RWPE1 (cell line): ENCODE results near the gene ERFE.
A peak's percentile ranks its signal among the peaks of the same experiment; 100 is the strongest.

Experiments used
- CTCF ChIA-PET: fragments of 350-600 bp; sonication (Branson Sonifier 250); formaldehyde crosslinking; extraction: SDS; loops from one replicate; lab custom pipeline; 2021; lab: Yijun Ruan, JAX
- POLR2A ChIA-PET: fragments of 400-600 bp; formaldehyde crosslinking; extraction: SDS; loops from one replicate; lab custom pipeline; 2020; ENCODE audit warnings: antibody characterized with exemption; ENCODE audit not compliant: low non-redundant PET; lab: Yijun Ruan, JAX
- DNase-seq: peaks from one replicate; pipeline ENCODE4 v3.0.0; 2012; ENCODE audit warnings: low spot score
- H3K27ac ChIP-seq: fragments of 450-650 bp; 2 replicates; pipeline ENCODE4 v1.5.1; 2017
- TF ChIP-seq, protein P1 (sequence below): fragments of 450-650 bp; conservative IDR thresholded peaks from 2 replicates; pipeline ENCODE4 v1.5.1; 2017; ENCODE audit warnings: low read depth, mild to moderate bottlenecking

ERFE gene

DNA sequence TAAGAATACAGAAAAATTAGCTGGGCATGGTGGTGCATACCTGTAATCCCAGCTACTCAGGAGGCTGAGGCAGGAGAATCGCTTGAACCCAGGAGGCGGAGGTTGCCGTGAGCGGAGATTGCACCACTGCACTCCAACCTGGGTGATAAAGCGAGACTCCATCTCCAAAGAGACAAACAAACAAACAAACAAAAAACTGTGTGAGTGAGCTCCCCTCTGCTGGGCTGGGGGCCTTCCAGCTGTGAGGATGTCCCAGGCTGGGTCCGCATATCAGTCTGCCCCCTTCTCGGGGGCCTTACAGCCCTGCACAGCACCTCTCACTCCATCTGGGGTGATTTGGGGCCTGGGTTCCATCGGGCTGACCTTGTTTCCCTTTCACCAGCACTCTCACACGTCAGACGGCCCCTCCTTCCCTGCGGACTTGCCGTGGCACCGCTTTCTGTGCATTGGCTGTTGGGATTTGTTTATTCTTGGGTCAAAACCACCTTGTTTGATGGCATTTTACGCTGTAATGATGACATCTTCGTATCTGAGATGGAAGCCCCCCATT, 23.1 kb upstream of the ERFE start:
- ChIA-PET CTCF (interaction anchor here (1.6 kb wide), 1 partner anchor 15 kb away, joined by 3 read pairs; no protein-coding TSS in a partner anchor), POLR2A (no interaction called here)

GRCh38 chr2:238136820-238137537, 21.8 kb upstream of the ERFE start:
- H3K27ac ChIP-seq, result peak overlapping the region; percentile 32
- TF ChIP-seq, protein P1, sequence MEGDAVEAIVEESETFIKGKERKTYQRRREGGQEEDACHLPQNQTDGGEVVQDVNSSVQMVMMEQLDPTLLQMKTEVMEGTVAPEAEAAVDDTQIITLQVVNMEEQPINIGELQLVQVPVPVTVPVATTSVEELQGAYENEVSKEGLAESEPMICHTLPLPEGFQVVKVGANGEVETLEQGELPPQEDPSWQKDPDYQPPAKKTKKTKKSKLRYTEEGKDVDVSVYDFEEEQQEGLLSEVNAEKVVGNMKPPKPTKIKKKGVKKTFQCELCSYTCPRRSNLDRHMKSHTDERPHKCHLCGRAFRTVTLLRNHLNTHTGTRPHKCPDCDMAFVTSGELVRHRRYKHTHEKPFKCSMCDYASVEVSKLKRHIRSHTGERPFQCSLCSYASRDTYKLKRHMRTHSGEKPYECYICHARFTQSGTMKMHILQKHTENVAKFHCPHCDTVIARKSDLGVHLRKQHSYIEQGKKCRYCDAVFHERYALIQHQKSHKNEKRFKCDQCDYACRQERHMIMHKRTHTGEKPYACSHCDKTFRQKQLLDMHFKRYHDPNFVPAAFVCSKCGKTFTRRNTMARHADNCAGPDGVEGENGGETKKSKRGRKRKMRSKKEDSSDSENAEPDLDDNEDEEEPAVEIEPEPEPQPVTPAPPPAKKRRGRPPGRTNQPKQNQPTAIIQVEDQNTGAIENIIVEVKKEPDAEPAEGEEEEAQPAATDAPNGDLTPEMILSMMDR, result no peak
- DNase-seq, result no peak
- POLR2A ChIA-PET, result interaction anchor here (0.7 kb wide), 1 partner anchor 9 kb away, joined by 3 read pairs; no protein-coding TSS in a partner anchor
- CTCF ChIA-PET, result no interaction called here

More for the DNA sequence above, 23.1 kb upstream of the ERFE start:
- no peak for DNase-seq
- TF ChIP-seq, protein P1, result no peak
- no peak overlapping the region for H3K27ac ChIP-seq

DNA sequence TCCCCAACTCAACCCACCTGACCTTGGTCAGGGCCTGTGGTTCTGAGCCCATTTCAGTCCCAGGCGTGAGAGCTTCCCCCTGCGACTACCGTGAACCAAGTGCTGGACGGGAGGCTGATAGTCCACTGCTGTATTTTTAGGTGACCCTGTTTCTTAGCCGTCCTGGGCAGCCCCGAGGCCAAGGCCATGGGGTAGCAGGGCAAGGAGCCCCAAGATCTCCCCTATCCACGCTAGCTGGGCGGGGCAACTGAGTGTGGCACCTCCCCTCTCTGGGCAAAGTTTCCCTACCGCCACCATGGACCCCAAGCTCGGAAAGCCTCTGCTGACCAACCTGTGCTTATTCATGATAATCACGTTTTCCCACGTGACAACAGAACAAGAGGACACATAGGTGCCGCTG, 20.9 kb upstream of the ERFE start:
- no peak for DNase-seq
- ChIA-PET CTCF (interaction anchor here (0.6 to 0.8 kb wide), 2 partner anchors 9 to 27 kb away, joined by 3 read pairs; no protein-coding TSS in a partner anchor), POLR2A (interaction anchor here (0.7 kb wide), 1 partner anchor 10 kb away, joined by 3 read pairs; no protein-coding TSS in a partner anchor)
- TF ChIP-seq, protein P1, result no peak
- H3K27ac ChIP-seq, result peak overlapping the region; percentile 27; the same call in 1 of the 2 replicates

- TF ChIP-seq, protein P1, result no peak
- ChIA-PET CTCF (interaction anchor here (0.6 to 1.0 kb wide), 4 partner anchors 8 to 216 kb away, joined by 3 to 6 read pairs (median 3); no protein-coding TSS in a partner anchor), POLR2A (no interaction called here)
- no peak for DNase-seq
- peak within 1 kb of the TSS; percentile 27; the same call in 1 of the 2 replicates for H3K27ac ChIP-seq
Measured at GRCh38 chr2:238138331-238139195, 20.2 kb upstream of the ERFE start, which contains the start of gene KLHL30. TSS of gene KLHL30 (plus strand) at chr2:238138668. CDS start at chr2:238140755, 2,087 bp downstream.

DNA sequence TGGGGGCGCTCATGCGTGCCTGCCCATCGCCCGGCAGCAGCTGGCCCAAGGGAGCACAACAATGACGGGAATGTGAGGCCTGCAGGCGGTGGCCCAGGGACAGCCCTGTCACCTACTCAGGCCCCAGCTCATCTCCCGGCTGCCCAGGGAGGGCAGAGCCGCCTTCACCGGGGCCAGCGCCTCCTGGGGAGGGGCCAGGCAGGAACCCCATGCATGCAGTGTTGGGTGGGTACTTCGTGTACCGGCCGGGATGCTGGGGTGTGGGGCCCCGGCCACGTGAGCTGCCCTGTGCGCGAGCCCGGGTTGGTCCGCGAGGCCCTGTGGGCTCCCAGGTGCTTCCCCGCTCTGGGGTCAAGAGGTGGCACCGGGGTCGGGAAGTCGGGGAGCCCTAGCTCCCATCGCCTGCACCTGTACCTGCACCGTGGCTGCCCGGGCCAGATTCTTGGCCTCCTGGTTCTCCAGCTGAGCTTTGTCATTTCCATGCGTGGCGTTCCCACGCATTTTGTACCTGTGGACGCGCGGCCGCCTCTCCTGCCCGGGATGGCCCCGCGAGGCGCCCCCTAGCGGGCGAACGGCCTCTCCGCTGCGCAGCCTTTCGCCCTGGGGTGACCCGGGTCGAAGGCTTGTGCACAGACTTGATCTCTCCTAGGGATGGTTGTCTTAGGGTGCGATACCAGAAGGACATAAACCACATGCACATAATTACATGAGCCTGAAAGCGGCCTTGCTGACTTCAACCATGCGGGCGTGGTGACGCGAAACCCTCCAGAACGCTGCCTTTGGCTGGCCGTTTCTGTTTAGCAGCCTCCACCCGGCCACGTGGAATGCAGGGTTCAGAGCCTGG, 19.4 kb upstream of the ERFE start:
- POLR2A ChIA-PET, result no interaction called here
- CTCF ChIA-PET, result interaction anchor here (0.6 to 1.0 kb wide), 2 partner anchors 11 to 217 kb away, joined by 3 to 6 read pairs; no protein-coding TSS in a partner anchor
- no peak for DNase-seq
- H3K27ac ChIP-seq, result no peak overlapping the region
- TF ChIP-seq, protein P1, result peak; percentile 58
